ENCODE measurements around the gene CYFIP1. TPM values are rescaled to one million over a fixed set of nuclear protein-coding genes. Genes with fewer than 3 reads are reported as not detected.

Gene CYFIP1
- total and polyA plus RNA-seq, 4 experiments from 2014 or later, result 10.8 to 21.5 (median 16.5) TPM

DNA sequence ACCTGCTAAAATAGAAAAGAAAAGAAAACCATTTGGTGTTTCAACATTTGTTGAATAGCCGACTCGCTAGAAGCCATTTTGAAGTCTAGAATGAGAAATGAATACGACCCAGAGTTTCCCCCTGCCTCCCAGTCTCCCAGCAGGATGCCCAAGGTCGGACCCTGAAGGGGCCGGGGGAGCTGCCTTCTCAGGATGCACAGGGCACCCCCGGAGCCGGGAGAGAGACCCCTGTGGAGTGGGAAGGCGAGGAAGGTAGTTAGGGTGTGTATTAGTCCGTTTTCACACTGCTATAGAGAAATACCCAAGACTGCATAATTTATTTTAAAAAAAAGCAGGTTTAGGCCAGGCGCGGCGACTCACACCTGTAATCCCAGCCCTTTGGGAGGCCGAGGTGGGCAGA, 97.0 kb downstream of the CYFIP1 start:
- H3K27ac Mint-ChIP-seq, result no peak overlapping the region
- H3K9me3 Mint-ChIP-seq, result no peaks in the 10 kb centered on the region
- intact Hi-C loops (cut with micrococcal nuclease), result no loop called here
- no peaks in the 10 kb centered on the region for H3K9me3 ChIP-seq (ENCODE audit: control insufficient read depth in 1 of 2, low read length in 2 of 2)
- no peaks in the 10 kb centered on the region for H3K27me3 Mint-ChIP-seq
- DNase-seq, result no peak
- POLR2A ChIA-PET (ENCODE audit: partially characterized antibody), result no interaction called here
- no peaks in the 10 kb centered on the region for H3K4me1 ChIP-seq (ENCODE audit: insufficient read depth, low read length)
- H3K36me3 Mint-ChIP-seq, result peaks cover 19 to 27% of the 10 kb centered on the region in 2 donors
- CTCF ChIA-PET (ENCODE audit: partially characterized antibody), result interaction anchor here (0.7 kb wide), 1 partner anchor 129 kb away, joined by 3 read pairs; no protein-coding TSS in a partner anchor
- no peak overlapping the region for H3K4me3 ChIP-seq (ENCODE audit: low read length in 2 of 2)
- no peak overlapping the region for H3K4me3 Mint-ChIP-seq
- peaks cover under 1% of the 10 kb centered on the region for H3K36me3 ChIP-seq (ENCODE audit: insufficient read depth, low read length)
- H3K27ac ChIP-seq (ENCODE audit: low read depth, low read length), result no peak overlapping the region
- H3K4me1 Mint-ChIP-seq, result peaks cover 0 to 2% (median 0%) of the 10 kb centered on the region in 4 donors
- no peaks in the 10 kb centered on the region for H3K27me3 ChIP-seq (ENCODE audit: insufficient read depth, low read length)

DNA sequence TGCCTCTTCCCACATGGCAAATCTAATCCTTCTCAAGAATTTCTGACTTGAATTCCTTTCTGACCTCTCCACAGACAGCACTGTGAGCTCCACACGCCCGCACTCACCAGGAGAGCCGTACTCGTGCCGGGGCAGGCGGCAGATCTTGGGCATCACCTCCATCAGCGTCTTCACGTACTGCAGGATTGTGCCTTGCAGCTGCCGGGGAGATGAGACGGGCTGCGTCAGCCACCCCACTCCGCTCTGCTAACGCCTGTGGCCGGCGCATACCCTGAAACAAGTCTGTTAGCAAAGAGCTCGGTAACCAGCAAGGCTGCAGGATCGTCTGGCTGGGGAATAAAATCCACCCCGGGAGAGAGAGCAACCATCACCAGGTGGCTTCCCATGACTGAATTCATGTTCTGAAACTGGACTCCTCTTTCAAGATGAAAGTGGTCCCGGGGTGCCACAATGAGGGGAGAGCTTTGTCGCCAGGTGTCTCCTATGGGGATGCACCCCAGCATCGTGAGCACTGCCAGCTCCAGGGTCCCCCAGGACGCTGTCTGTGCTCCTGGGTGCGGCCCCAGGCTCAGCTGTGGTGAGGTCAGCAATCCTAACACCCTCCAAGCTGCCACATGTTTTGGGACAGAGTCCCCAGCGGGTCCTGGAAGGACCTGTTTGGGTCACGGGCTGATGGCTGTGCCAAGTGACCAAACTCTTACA, 98.3 kb downstream of the CYFIP1 start:
- CTCF ChIA-PET (ENCODE audit: partially characterized antibody), result no interaction called here
- Mint-ChIP-seq H3K36me3 (peaks cover 29 to 31% of the 10 kb centered on the region in 2 donors), H3K9me3 (peaks cover 0 to 4% (median 0%) of the 10 kb centered on the region in 8 donors)

DNA sequence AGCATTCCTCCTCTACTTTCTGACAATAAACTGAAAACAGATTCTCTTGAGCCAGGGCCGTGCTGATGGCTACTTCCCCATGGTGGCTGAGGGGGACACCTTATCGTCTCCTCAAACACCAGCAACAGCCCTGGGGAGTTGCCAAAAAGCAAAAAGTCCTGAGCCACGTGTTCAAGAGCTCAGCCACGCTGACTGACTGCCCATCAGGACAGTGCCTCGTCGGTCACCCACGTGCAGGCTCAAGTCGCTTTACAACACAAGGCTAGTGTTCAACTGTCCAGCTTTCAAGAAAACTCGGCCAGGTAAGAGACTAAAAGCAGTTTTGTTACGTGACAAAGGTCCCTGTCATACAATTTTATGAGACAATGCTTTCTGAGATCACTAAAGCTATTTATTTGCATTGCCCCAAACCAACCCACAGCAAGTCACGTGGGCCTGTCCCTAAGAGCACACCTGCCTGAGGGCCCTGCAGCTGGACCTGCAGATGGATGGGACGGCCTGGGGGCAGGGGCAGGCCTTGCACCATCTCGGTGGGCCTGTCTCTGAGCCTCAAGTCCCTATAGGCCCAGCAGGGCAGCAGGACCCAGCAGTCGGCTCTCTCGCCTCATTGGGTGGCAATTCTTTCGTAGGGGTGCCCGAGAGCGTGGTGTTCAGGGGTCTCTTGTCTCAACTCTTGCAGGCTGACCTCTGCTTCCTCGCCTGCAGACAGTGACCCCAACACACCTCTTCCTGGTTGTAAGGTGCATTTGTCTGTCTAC, 99.0 kb downstream of the CYFIP1 start:
- Histone ChIP-seq H3K27me3 (ENCODE audit: insufficient read depth, low read length) (no peaks in the 10 kb centered on the region), H3K27ac (ENCODE audit: low read depth, low read length) (no peak overlapping the region), H3K4me3 (ENCODE audit: low read length in 2 of 2) (no peak overlapping the region), H3K4me1 (ENCODE audit: insufficient read depth, low read length) (no peaks in the 10 kb centered on the region), H3K9me3 (ENCODE audit: control insufficient read depth in 1 of 2, low read length in 2 of 2) (no peaks in the 10 kb centered on the region), H3K36me3 (ENCODE audit: insufficient read depth, low read length) (peaks cover 7% of the 10 kb centered on the region)
- H3K27ac Mint-ChIP-seq, result peak overlapping the region in 1 of 7 donors; percentile 29
- H3K4me3 Mint-ChIP-seq, result no peak overlapping the region
- peaks cover 32 to 35% of the 10 kb centered on the region in 2 donors for H3K36me3 Mint-ChIP-seq
- ChIA-PET POLR2A (ENCODE audit: partially characterized antibody) (no interaction called here), CTCF (ENCODE audit: partially characterized antibody) (no interaction called here)
- peaks cover 0 to 6% (median 0%) of the 10 kb centered on the region in 8 donors for H3K9me3 Mint-ChIP-seq
- H3K4me1 Mint-ChIP-seq, result peaks cover 0 to 2% (median 0%) of the 10 kb centered on the region in 4 donors
- no peaks in the 10 kb centered on the region for H3K27me3 Mint-ChIP-seq
- no peak for DNase-seq
- intact Hi-C loops (cut with micrococcal nuclease), result no loop called here

More for the DNA sequence above, 98.3 kb downstream of the CYFIP1 start:
- Mint-ChIP-seq H3K27ac (peak overlapping the region in 1 of 7 donors; percentile 37), H3K27me3 (no peaks in the 10 kb centered on the region), H3K4me1 (peaks cover 0 to 2% (median 0%) of the 10 kb centered on the region in 4 donors), H3K4me3 (peak overlapping the region in 1 of 8 donors; percentile 62)
- H3K36me3 ChIP-seq (ENCODE audit: insufficient read depth, low read length), result peaks cover 7% of the 10 kb centered on the region
- no peaks in the 10 kb centered on the region for H3K27me3 ChIP-seq (ENCODE audit: insufficient read depth, low read length)
- no peak for DNase-seq
- intact Hi-C loops (cut with micrococcal nuclease), result no loop called here
- no peaks in the 10 kb centered on the region for H3K4me1 ChIP-seq (ENCODE audit: insufficient read depth, low read length)
- H3K9me3 ChIP-seq (ENCODE audit: control insufficient read depth in 1 of 2, low read length in 2 of 2), result no peaks in the 10 kb centered on the region
- POLR2A ChIA-PET (ENCODE audit: partially characterized antibody), result no interaction called here
- H3K4me3 ChIP-seq (ENCODE audit: low read length in 2 of 2), result no peak overlapping the region
- H3K27ac ChIP-seq (ENCODE audit: low read depth, low read length), result no peak overlapping the region

DNA sequence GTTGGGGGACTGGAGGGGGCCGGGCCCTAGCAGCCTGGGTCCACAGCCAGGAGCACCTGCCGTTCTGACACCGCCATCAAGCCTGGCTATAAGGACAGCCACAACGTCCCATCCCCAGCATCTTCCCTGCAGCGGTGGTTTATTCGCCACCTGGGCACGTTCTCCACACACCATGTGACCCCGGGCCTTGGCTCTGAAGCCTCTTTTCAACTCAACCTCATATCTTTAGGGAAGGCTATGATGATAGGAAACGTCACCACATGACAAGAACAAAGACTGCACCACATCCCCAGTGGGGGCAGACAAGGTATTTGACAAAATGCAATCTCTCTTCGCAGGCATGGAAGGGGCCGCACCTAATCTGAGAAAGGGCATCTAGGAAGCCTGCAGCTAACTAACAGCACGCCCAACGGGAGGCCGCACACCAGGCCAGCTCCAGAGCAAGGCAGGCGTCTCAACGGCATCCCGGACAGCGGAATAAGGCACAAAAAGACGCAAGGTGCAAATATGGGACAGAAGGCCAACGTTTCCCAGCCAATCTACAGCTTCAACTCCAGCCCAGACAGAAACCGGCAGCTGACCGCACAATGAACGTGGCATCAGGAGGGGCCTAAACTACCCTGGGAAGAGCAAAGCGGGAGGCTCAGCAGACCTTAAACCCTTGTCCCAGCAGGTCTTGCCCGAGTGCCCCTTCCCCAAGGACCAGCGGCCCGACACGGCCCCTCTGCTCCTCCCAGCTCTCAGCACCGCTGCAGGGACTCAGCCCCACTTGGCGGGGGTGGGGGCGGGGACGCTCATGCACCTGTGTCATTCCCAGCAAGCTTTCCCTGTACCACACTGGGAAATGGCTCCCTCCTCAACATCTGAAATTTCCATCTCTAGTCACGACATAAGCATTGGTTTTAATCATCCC, 99.8 kb downstream of the CYFIP1 start:
- no peak overlapping the region for H3K4me3 Mint-ChIP-seq
- no peak for DNase-seq
- Histone ChIP-seq H3K4me1 (ENCODE audit: insufficient read depth, low read length) (no peaks in the 10 kb centered on the region), H3K4me3 (ENCODE audit: low read length in 2 of 2) (no peak overlapping the region), H3K9me3 (ENCODE audit: control insufficient read depth in 1 of 2, low read length in 2 of 2) (no peaks in the 10 kb centered on the region), H3K36me3 (ENCODE audit: insufficient read depth, low read length) (peaks cover 7% of the 10 kb centered on the region), H3K27ac (ENCODE audit: low read depth, low read length) (no peak overlapping the region), H3K27me3 (ENCODE audit: insufficient read depth, low read length) (no peaks in the 10 kb centered on the region)
- H3K27me3 Mint-ChIP-seq, result no peaks in the 10 kb centered on the region
- peaks cover 0 to 8% (median 0%) of the 10 kb centered on the region in 8 donors for H3K9me3 Mint-ChIP-seq
- peaks cover 0 to 2% (median 0%) of the 10 kb centered on the region in 4 donors for H3K4me1 Mint-ChIP-seq
- ChIA-PET CTCF (ENCODE audit: partially characterized antibody) (no interaction called here), POLR2A (ENCODE audit: partially characterized antibody) (no interaction called here)
- intact Hi-C loops (cut with micrococcal nuclease), result no loop called here
- H3K36me3 Mint-ChIP-seq, result peaks cover 38 to 42% of the 10 kb centered on the region in 2 donors
- peak overlapping the region in 2 of 7 donors; percentile 17 to 29 for H3K27ac Mint-ChIP-seq

DNA sequence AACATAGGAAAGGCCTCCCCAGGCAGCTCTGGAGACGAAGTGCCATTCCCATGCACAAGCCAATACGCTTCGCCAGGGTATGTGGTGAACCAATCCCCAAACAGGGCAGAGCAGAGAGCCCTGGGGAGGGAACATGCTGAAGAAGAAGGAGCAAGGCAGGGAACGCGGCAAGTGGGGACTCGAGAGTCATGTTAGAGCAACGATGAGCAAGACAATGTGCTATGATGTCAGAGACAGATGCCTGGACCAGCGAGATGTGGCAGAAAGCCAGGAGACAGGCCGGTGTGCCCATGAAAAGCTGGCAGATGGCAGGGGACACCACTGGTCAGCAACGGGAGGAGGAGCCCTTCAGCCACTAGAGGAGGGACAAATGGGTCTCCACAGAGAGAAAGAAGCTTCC, 102.1 kb downstream of the CYFIP1 start:
- intact Hi-C loops (cut with micrococcal nuclease), result no loop called here
- Histone ChIP-seq H3K36me3 (ENCODE audit: insufficient read depth, low read length) (peaks cover 7% of the 10 kb centered on the region), H3K27me3 (ENCODE audit: insufficient read depth, low read length) (no peaks in the 10 kb centered on the region), H3K4me3 (ENCODE audit: low read length in 2 of 2) (no peak overlapping the region), H3K27ac (ENCODE audit: low read depth, low read length) (no peak overlapping the region), H3K4me1 (ENCODE audit: insufficient read depth, low read length) (no peaks in the 10 kb centered on the region), H3K9me3 (ENCODE audit: control insufficient read depth in 1 of 2, low read length in 2 of 2) (no peaks in the 10 kb centered on the region)
- Mint-ChIP-seq H3K36me3 (peaks cover 43 to 51% of the 10 kb centered on the region in 2 donors), H3K27ac (no peak overlapping the region), H3K4me1 (no peaks in the 10 kb centered on the region), H3K4me3 (no peak overlapping the region), H3K27me3 (no peaks in the 10 kb centered on the region), H3K9me3 (peaks cover 0 to 8% (median 0%) of the 10 kb centered on the region in 8 donors)
- no peak for DNase-seq
- ChIA-PET CTCF (ENCODE audit: partially characterized antibody) (no interaction called here), POLR2A (ENCODE audit: partially characterized antibody) (no interaction called here)

DNA sequence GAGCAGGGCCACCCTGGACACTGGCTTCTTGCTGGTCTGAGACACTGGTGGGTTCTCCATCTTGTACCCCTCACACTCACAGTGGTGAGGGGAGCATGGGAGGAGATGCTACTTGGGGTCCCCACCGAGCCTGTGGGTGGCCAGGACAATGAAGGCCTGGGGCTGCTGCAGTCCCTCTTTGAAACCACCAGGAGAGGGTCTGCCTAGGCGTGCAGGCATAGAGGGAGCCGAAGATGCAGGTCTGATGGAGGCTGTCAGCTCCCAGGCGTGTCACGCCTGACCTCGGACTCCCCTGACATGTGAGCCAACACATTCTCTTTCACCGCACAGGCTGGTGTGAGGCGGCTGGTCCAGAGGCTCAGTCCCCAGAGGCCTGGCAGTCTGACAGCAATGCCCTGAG, 102.6 kb downstream of the CYFIP1 start:
- H3K9me3 ChIP-seq (ENCODE audit: control insufficient read depth in 1 of 2, low read length in 2 of 2), result no peaks in the 10 kb centered on the region
- H3K27me3 Mint-ChIP-seq, result no peaks in the 10 kb centered on the region
- no peaks in the 10 kb centered on the region for H3K27me3 ChIP-seq (ENCODE audit: insufficient read depth, low read length)
- peaks cover 0 to 8% (median 0%) of the 10 kb centered on the region in 8 donors for H3K9me3 Mint-ChIP-seq
- H3K4me1 Mint-ChIP-seq, result no peaks in the 10 kb centered on the region
- ChIA-PET CTCF (ENCODE audit: partially characterized antibody) (no interaction called here), POLR2A (ENCODE audit: partially characterized antibody) (no interaction called here)
- H3K27ac ChIP-seq (ENCODE audit: low read depth, low read length), result no peak overlapping the region
- H3K4me3 Mint-ChIP-seq, result no peak overlapping the region
- H3K36me3 Mint-ChIP-seq, result peaks cover 48 to 54% of the 10 kb centered on the region in 2 donors
- peaks cover 7% of the 10 kb centered on the region for H3K36me3 ChIP-seq (ENCODE audit: insufficient read depth, low read length)
- H3K27ac Mint-ChIP-seq, result no peak overlapping the region
- no peak for DNase-seq
- no peak overlapping the region for H3K4me3 ChIP-seq (ENCODE audit: low read length in 2 of 2)
- H3K4me1 ChIP-seq (ENCODE audit: insufficient read depth, low read length), result no peaks in the 10 kb centered on the region
- intact Hi-C loops (cut with micrococcal nuclease), result no loop called here

DNA sequence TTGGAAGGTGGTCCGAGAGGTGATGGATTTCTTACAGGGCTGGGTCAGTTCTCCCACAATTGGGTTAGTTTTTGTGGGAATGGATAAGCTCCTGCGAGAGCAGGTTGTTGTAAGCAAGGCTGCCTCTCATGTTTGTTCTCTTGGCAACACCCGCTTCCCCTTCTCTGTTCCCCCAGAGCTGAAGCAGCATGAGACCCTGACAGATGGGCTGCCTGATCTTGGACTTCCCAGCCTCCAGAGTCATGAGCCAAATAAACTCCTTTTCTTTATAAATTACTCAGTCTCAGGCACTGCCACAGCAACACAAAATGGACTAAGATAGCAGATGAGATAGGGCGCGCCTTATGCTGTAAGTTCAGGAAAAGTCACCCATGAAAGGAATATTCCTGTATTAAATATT, 103.1 kb downstream of the CYFIP1 start:
- ChIA-PET POLR2A (ENCODE audit: partially characterized antibody) (no interaction called here), CTCF (ENCODE audit: partially characterized antibody) (no interaction called here)
- Mint-ChIP-seq H3K27ac (no peak overlapping the region), H3K36me3 (peaks cover 47 to 53% of the 10 kb centered on the region in 2 donors), H3K4me3 (no peak overlapping the region), H3K4me1 (no peaks in the 10 kb centered on the region), H3K27me3 (no peaks in the 10 kb centered on the region), H3K9me3 (peaks cover 0 to 8% (median 0%) of the 10 kb centered on the region in 8 donors)
- Histone ChIP-seq H3K27me3 (ENCODE audit: insufficient read depth, low read length) (no peaks in the 10 kb centered on the region), H3K4me3 (ENCODE audit: low read length in 2 of 2) (no peak overlapping the region), H3K27ac (ENCODE audit: low read depth, low read length) (no peak overlapping the region), H3K36me3 (ENCODE audit: insufficient read depth, low read length) (peaks cover 7% of the 10 kb centered on the region), H3K9me3 (ENCODE audit: control insufficient read depth in 1 of 2, low read length in 2 of 2) (no peaks in the 10 kb centered on the region), H3K4me1 (ENCODE audit: insufficient read depth, low read length) (no peaks in the 10 kb centered on the region)
- intact Hi-C loops (cut with micrococcal nuclease), result no loop called here
- no peak for DNase-seq

Measured in CD4-positive, alpha-beta memory T cell (primary cell).